ENCODE results near the gene CLDN15.
"Not testable (repeated sequence)": the region's sequence is repeated elsewhere in the genome, so short reads cannot be mapped to it uniquely, and the experiment has no call there.

CLDN15 gene

DNA sequence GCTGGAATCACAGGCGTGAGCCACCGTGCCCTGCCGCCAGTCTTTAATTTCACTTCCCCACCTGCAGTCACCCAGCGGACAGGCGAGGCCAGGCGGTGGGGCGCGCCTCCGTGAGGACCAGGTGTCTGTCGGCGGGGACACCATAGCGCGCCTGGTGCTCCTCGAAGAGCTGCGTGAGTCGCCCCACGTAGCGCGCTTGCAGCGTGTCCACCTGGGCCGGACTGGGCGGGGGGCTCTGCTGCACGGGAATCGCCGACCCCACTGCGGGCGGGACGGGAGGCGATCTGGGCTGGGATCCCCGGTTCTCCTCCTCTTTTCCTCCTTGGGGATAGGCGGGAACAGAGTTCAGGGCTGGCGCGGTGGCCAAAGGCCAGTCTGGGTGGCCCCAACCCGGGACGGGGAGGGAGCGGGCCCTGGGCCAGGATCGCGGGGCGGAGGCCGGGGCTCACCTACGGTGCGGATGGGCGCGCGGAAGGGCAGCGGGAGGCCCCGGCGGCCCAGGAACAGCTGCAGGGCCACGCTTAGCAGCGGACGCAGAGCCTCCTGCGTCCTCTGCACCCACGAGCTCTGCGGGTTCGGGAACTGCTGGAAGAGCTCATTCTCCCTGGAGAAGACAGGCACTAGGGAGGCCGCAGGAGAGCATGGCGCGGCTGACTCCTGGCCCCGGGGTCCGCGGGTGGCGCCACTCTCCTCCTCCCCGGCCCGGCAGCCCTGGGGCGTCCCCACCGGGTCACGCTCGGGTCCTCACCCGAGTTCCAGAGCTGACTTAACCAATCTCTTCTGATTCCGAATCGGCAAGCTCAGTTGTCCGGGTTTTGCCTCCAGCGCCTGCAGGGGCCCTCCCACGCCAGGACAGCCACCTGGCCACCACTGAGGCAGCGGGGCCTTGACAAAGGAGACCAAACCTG lies 35.7 kb downstream of the CLDN15 start:
- TF ChIP-seq, protein P1, sequence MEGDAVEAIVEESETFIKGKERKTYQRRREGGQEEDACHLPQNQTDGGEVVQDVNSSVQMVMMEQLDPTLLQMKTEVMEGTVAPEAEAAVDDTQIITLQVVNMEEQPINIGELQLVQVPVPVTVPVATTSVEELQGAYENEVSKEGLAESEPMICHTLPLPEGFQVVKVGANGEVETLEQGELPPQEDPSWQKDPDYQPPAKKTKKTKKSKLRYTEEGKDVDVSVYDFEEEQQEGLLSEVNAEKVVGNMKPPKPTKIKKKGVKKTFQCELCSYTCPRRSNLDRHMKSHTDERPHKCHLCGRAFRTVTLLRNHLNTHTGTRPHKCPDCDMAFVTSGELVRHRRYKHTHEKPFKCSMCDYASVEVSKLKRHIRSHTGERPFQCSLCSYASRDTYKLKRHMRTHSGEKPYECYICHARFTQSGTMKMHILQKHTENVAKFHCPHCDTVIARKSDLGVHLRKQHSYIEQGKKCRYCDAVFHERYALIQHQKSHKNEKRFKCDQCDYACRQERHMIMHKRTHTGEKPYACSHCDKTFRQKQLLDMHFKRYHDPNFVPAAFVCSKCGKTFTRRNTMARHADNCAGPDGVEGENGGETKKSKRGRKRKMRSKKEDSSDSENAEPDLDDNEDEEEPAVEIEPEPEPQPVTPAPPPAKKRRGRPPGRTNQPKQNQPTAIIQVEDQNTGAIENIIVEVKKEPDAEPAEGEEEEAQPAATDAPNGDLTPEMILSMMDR (IDR thresholded peaks at IDR 0.05): no peak
- H3K4me3 ChIP-seq (ENCODE audit: low read depth in 1 of 2, low read length in 1 of 2): no peak overlapping the region
- peaks cover 73% of the 10 kb centered on the region for H3K27me3 ChIP-seq
- no peaks in the 10 kb centered on the region for H3K9me3 ChIP-seq
- no peak overlapping the region for H3K27ac ChIP-seq
- H3K36me3 ChIP-seq: peaks cover 12% of the 10 kb centered on the region
- H3K4me1 ChIP-seq (ENCODE audit: control insufficient read depth in 1 of 2, insufficient read depth in 1 of 2, low read depth in 1 of 2, low read length in 1 of 2): peaks cover 9 to 25% of the 10 kb centered on the region in 2 experiments

DNA sequence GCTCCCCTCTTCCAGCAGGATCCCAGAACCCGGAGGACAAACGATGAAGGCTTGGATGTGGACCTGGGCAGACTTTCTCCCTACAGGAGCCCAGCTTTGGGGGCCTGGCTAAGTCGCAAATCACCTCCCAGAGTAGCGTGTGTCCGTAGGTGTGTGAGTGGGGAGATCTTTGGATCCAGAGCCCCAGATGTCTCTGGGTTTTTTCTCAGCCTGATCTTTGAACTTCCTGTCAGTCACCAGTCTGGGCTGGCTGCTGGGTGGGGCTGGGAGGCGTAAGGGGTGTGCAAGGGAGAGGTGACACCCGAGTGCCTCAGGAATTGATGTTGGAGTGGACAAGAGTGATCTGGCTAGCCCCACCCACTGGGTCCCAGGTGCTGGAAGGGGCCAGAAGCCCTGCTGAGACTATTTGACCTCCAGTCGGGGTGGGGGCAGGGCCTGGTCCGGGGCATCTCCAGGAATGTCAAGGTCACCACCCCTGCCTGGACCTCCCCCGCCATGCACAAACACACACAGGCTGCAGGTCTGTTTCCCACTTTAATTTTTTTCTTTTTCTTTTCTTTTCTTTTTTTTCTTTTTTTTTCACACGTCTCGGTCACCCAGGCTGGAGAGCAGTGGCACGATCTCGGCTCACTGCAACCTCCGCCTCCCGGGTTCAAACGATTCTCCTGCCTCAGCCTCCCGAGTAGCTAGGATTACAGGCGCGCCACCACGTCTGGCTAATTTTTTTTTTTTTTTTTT lies 36.6 kb downstream of the CLDN15 start, which contains the start of gene MOGAT3:
Gene MOGAT3, minus strand, starts transcription at position 175 of the 738 bp plus-strand sequence. CDS start 182 bp downstream, outside the sequence.
- Histone ChIP-seq H3K4me3 (ENCODE audit: low read depth in 1 of 2, low read length in 1 of 2) (no peak within 1 kb of the TSS), H3K27me3 (peaks cover 77% of the 10 kb centered on the region), H3K36me3 (peaks cover 3% of the 10 kb centered on the region), H3K27ac (no peak within 1 kb of the TSS), H3K9me3 (no peaks in the 10 kb centered on the region), H3K4me1 (ENCODE audit: control insufficient read depth in 1 of 2, insufficient read depth in 1 of 2, low read depth in 1 of 2, low read length in 1 of 2) (peaks cover 9 to 25% of the 10 kb centered on the region in 2 experiments)
- TF ChIP-seq, protein P1 (IDR thresholded peaks at IDR 0.05): no peak

DNA sequence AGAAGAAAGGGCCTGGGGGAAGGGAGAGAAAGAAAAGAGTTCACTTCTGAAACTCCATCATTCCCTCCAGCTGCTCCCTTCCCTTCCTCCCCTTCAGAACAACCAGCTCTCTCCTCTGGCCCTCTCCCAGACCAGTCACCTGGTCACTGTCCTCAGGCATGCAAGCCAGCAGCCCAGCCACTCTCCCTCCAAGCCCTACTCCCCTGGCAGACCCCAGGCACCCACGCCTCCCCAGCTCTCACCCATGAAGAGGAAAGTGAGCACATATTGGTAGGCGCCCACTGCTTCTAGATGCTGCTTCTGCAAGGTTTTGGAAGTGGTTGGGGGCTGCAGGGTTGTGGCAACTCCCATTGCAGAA lies 37.1 kb downstream of the CLDN15 start:
- H3K9me3 ChIP-seq: no peaks in the 10 kb centered on the region
- no peak overlapping the region for H3K27ac ChIP-seq

DNA sequence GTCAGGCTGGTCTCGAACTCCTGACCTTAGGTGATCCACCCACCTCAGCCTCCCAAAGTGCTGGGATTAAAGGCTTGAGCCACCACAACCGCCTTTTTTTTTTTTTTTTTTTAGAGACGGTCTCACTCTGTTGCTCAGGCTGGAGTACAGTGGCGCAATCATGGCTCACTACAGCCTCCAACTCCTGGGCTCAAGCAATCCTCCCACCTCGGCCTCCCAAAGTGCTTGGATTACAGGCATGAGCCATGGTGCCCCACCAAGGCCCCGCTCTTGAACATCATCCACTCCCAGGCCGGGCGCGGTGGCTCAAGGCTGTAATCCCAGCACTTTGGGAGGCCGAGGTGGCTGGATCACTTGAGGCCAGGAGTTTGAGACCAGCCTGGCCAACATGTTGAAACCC lies 38.1 kb downstream of the CLDN15 start:
- not testable (repeated sequence) for H3K27ac ChIP-seq; H3K4me3 ChIP-seq (ENCODE audit: low read depth in 1 of 2, low read length in 1 of 2); H3K36me3 ChIP-seq; H3K9me3 ChIP-seq
- Histone ChIP-seq H3K27me3 (peaks cover 88% of the 10 kb centered on the region), H3K4me1 (ENCODE audit: control insufficient read depth in 1 of 2, insufficient read depth in 1 of 2, low read depth in 1 of 2, low read length in 1 of 2) (peaks cover 8 to 22% of the 10 kb centered on the region in 2 experiments)

More for the DNA sequence above, 37.1 kb downstream of the CLDN15 start:
- H3K36me3 ChIP-seq: no peaks in the 10 kb centered on the region
- no peak overlapping the region for H3K4me3 ChIP-seq (ENCODE audit: low read depth in 1 of 2, low read length in 1 of 2)
- TF ChIP-seq, protein P1 (IDR thresholded peaks at IDR 0.05): no peak
- H3K4me1 ChIP-seq (ENCODE audit: control insufficient read depth in 1 of 2, insufficient read depth in 1 of 2, low read depth in 1 of 2, low read length in 1 of 2): peaks cover 9 to 25% of the 10 kb centered on the region in 2 experiments
- peaks cover 82% of the 10 kb centered on the region for H3K27me3 ChIP-seq

DNA sequence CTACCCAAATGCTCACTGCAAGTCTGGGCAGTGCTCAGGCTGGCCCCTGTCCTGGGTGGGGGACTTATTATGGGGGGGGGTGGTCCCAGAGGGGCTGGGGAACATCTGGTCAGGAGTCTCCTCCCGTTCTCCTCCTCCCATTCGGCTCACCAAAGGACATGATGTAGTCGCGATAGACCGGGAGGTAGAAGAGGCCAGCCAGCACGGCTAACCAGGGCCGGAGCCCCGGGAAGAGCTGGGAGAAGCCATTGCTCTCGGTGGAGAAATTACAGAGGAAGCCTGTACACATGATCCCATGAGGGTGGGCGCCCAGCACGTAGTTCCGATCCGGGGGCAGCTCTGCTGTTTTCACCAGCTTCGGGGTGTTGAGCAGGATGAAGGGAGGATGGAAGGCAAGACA lies 39.1 kb downstream of the CLDN15 start:
- Histone ChIP-seq H3K4me3 (ENCODE audit: low read depth in 1 of 2, low read length in 1 of 2) (no peak overlapping the region), H3K4me1 (ENCODE audit: control insufficient read depth in 1 of 2, insufficient read depth in 1 of 2, low read depth in 1 of 2, low read length in 1 of 2) (peaks cover 0 to 11% of the 10 kb centered on the region in 2 experiments), H3K9me3 (no peaks in the 10 kb centered on the region), H3K36me3 (no peaks in the 10 kb centered on the region), H3K27me3 (peaks cover 85% of the 10 kb centered on the region), H3K27ac (no peak overlapping the region)
- TF ChIP-seq, protein P1 (IDR thresholded peaks at IDR 0.05): no peak
